NCI-H1436 treated with DMSO at 0.1 percent for 48 hours (cell line): ENCODE measurements around the gene ZNF804B.
"Not testable (repeated sequence)": the region's sequence is repeated elsewhere in the genome, so short reads cannot be mapped to it uniquely, and the experiment has no call there.

Experiments
- DNase-seq: peaks from one replicate; lab custom pipeline; 2025; lab: John Stamatoyannopoulos, UW

The ZNF804B gene

DNA sequence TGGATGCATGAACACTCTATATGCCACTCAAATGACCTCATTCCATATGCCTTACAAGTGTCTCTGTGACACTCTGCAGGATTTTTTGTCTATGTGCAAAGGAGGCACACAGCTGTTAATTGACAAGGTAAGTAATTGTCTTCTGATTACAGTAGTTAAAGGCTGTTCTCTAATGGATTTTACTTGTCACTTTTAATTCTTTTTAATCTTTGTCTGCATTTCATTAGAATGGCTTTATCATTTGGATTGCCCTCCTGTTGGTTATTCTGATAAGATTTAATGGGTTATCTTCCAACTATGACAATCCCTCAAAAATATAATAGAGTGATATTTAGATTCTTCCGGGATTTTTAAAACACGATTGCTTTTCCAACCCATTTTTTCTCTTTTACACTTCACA, 326.1 kb downstream of the ZNF804B start:
- no peak for DNase-seq

DNA sequence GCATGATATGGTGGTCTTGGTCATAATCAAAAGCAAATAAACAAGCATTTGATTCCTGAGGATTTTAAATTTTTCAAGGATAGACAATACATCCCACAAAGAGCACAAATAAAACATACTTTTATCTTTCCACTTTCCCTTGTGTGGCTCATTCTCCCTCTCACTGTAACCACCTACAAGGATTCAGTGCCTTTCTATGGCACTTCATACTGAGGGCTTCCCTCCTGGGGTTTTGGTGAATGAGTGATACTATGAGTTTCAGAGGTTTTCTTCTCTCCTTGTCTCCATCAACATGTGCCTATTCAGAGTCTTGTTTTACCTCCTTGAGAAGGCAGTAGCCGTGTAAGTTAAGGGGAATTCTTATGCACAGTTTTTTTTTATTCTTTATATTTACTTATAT, 332.1 kb downstream of the ZNF804B start:
- DNase-seq, result no peak

DNA sequence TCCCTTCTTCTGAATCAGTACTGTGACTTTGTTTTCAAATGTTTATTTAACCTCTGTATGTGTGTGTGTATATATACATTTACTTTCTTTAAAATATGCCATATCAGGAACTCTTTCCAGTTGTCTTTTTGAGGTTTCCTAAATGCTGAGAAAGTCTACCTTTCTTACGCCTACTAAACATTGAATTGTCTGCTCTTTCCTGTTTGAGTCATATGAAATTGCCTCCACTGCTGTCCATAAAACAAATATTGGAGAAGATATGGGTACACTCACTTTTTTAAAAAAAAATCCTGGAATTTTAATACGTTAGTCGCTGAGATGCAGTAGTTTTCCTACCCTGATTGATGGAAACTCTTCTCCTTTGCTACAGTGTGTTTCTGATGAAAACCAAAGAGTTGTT, 334.8 kb downstream of the ZNF804B start:
- no peak for DNase-seq

DNA sequence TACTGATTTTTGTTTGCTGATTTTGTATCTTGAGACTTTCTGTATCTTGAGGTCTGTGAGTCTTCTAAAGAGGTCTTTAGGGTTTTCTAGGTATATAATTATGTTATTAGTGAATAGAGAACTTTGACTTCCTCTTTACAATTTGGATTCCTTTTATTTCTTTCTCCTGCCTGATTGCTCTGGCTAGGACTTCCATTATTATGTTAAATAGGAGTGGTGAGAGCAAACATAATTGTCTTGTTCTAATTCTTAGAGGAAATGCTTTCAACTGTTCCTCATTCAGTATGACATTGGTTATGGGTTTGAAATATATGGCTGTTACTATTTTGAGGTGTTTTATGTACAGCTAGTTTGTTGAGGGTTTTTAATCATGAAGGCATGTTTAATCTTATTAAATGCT, 344.1 kb downstream of the ZNF804B start:
- DNase-seq, result no peak

DNA sequence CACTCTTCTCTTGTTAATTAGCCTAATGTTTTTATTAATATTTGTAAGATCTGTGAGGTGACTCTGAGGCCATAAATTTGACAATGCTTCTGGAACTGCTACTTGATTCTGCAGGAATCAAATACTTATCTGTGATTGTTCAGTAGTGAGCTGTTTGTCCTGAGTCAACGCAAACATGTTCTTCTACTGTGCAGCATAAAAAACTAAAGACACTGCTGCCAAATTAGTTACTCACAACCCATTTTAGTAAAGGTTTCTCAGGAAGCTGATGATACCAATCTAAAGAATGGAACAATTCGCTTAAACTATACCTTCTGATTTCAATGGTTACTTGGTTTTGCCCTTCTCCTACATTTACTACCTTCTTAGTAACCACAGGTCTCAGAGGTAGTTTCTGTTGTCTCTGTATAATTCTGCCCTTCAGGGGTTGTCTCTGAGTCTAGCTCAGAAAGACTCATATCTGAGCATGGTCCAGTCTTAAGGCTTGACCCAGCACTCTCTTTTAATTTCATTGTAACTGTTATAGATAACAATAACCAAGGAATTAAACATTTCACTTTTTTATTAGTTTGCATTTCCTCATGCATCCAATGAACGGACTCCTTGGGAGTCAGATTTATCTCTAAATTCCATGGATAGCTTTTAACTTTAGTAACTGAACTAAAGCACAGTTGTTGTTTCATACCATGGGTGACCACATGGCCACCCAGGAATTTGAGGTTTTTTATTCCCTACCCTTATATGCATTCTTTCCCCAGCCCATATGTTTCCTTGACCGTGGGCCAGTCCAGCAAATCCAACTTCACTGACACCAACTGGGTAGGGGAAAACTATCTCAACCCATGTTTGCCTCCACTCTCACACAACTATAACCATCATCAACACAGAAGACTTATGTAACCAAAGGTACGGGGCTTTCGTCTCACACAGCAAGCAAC, 345.5 kb downstream of the ZNF804B start:
- no peak for DNase-seq

DNA sequence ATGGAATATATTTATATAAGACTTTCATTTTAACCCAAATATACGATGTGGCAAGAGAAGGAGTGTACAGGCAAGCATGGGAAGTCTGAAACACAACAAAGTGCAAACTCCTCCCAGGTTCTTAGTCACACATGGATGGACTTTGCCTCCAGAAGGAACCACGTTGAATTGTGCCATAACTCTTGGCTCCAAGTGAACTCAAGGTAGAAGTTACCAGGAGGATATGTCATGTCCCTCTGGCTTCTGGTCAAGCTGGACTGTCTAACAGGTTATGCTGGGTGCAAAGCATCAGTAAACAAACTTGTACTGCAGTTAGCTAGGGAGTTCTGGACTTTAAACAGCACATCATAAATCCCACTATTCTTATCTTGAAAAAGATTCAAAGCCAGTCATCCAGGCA, 364.4 kb downstream of the ZNF804B start:
- DNase-seq, result no peak

DNA sequence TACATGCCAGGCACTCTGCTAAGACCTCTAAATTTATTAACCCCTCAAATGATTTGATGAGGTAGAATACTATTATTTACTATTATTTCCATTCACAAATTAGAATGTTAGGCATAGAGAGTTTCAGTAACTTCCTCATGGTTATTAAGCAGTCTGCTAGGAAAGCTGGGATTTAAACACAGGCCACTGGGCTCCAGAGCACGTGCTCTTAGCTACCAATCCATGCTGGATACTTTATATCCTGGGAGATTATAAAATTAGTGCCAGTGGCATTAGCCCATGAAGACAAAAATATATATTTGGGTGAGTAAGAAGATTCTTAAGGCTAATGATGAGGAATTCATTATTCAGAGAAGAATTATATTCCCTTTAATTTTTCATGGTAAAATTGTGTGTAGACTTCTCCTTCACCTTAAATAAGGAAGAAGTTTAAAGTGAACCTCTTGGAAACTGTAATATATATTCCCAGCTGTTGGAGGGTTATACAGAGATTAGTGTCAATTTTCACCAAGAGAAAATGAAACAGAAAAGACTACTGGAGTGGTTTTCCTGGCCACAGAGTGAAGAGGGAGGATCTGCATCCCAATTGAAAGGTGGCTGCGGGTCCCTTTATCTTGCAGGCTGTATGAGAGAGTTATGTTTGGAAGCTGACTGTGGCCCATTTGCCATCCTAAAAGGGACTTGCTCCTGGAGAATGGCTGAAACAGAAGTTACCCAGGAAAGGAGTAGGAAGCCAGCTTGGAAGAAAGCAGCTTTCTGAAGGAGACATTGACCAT, 370.3 kb downstream of the ZNF804B start:
- DNase-seq, result no peak

DNA sequence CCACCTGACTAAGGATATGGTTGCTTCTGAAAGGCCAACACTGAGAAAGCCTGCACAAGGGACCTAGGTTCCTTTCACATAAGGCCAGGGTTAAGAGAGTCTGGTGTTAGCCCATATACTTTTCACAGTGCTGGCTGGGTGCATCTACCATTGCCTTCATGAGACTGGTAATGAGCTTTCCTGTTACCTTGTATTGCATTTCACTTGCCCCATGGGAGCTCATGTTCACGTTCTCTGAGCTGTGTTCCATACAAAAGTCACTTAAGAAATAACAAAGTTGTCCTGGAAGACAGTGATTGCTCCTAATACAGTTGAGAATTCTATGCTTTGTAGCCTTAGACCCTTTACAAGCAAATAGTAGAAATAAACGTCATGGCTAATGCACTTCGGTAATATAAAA, 373.9 kb downstream of the ZNF804B start:
- no peak for DNase-seq

DNA sequence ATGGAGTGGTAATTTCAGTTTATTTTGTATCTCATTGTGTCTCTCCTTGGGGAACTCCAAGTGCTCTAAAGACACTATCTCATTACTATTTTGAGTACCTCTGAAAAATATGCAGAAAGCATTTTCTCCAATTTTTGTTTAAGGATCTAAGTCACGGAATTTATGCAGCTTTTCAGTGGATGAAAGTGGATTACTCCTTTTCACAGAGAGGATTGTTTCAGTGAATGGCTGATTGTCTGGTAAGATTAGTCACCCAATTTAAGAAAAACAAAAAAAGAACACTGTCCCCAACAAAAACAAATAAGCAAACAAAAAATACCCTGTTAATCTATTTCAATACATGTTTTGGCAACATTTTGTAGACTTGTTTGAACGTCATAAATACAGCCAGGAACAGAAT, 374.3 kb downstream of the ZNF804B start:
- no peak for DNase-seq

DNA sequence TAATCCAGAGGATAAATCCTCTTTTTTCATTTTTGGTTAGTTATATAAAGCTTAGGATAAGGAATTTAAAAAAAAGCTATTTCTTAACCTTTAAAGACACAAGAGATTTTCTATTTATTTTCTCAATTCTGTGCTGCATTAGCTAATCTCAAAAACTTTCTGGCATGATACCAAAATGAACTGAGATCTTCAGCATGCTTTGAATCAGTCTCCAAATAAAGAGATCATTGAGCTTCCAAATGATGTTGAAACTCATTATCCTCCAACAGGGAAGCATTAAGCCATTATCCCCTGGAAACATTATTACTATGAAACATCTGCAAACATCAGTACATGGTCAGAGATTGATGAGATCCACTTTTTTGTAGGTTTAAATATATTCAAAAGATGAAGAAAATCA, 386.3 kb downstream of the ZNF804B start:
- no peak for DNase-seq

DNA sequence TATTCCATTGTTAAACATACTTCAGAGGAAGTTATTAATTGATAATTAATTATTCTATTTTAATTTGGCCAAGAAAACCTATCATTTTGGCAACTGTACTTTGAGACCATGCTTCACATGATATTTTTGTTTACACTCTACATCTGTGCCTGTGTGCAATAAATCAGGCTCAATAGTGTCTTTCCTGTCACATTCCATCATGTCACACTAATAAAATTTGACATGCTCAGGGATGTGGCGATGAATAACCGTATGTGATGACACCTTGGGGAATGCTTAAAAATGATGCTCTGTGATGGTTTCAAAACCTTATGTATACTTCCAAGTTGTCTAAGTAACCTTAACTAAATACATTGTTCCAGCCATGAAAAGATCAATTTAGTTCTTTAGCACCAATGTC, 400.6 kb downstream of the ZNF804B start:
- no peak for DNase-seq

DNA sequence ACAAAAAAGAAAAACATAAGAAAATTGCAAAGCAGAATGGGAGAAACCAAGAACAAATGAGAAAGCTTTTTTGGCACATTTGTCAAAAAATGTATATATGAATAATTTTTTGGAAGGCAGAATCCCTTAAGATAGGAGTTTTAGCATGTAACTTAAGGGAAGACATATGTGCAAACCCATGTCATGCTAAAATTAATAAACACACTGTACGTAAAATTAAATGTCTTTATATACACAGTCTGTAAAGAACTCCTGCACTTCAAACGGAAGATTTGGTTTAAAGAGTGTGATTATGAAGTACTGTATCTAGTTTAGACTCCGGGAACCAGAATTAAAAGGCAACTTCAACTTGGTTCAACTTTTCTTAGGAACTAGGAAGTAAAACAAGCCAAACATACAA, 405.9 kb downstream of the ZNF804B start:
- no peak for DNase-seq

DNA sequence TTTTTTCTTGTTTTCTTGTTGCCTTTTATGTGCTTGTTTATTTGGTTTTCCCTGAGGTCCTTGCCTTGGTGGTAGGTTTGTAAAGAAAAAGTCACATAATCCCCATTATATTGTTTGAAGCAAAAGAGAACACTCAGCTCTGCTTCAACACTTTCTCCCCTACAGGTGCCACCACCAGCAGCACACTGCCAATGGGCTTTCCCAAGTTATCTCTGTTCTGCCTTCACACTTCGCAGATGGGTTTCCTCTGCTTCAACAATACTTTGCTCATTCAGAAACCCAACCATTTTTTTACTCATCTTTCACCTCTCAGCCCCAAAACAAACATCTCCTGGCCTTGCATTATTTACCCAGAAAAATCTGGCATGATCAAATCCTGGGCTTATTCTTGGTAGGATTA, 411.1 kb downstream of the ZNF804B start:
- DNase-seq, result no peak

DNA sequence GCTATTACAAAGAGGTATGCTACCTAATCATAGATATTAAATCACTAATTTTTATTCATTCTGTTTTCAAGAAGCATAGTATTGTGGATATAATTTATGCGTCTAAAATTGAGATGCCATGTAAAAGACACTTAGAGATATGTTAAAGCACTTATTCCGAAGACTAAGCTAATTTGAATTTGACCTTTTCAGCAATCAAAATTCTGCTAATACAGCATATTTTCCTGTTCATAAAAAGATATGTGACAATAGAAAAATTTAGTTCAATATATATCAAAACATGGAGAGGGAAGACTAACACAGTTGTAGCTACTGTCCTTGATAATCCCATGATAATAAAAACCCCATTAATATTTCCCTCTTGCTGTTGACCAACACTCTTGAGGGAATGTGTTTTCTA, 422.6 kb downstream of the ZNF804B start:
- DNase-seq, result no peak

DNA sequence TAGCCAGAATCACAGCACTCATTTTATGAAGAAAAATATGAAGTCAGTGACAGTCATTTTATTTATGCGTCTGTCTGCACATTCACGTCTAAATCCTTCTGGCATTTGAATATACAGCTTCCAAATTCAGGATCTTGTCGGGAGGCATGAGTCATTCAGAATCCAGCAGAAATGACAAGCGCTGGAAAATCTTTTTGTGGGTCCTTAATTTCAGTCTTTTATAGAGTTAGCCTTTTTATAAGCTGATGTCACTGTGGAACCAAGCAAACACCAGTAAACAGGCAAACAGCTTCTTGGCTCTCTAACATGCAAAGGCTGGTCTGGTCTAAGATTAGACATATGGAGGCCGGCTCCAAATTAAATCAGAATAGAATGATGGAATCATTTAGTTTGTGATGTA, 424.2 kb downstream of the ZNF804B start:
- DNase-seq, result no peak

DNA sequence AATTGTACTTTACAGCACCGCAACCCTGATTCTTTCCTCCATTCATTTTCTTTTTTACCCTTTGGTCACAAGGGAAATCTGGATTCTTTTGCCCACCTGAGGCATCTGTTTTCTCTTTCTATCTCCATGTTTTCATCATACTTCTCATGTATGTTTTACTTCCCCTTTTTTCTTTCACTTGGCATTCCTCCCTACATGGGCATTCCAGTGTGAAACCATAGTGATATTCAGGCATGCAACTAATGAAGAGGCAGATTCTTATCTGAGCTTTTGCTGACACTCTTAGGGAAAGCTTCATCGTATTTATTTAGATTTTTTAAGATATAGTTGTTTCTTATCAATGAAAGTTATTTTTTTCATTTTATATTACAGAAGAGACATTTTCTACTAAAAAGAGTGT, 441.3 kb downstream of the ZNF804B start:
- no peak for DNase-seq

DNA sequence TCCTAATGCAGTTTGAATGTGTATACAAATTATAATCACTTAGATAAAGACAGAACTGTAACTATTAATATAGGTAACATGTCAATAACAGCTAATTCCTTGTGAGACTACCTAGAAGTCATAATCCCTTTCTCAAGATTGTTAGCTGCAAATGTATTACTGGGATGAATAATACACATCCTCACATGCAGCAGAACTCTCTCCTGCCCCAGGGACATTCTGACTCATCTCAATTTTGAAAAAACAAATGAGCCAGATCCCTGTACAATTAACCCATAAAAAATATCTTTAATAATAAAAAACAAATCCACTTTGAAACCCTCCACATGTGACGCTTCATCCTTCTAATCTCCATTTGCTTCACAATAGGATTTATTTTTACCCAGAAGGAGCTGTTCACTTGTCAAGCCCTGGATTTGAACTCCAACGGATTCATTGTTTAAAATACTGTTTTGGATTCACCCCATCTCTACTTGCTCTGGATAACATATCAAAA, 464.4 kb downstream of the ZNF804B start:
- no peak for DNase-seq

DNA sequence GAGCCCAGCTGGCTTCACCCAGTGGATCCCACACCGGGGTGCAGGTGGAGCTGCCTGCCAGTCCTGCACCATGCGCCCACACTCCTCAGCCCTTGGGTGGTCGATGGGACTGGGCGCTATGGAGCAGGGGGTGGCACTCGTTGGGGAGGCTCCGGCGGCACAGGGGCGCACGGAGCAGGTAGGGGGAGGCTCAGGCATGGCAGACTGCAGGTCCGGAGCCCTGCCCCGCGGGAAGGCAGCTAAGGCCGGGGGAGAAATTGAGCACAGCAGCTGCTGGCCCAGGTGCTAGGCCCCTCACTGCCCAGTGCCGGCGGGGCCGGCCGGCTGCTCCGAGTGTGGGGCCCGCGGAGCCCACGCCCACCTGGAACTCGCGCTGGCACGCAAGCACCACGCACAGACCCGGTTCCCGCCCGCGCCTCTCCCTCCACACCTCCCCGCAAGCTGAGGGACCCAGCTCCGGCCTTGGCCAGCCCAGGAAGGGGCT, 469.2 kb downstream of the ZNF804B start:
- DNase-seq, result not testable (repeated sequence)

DNA sequence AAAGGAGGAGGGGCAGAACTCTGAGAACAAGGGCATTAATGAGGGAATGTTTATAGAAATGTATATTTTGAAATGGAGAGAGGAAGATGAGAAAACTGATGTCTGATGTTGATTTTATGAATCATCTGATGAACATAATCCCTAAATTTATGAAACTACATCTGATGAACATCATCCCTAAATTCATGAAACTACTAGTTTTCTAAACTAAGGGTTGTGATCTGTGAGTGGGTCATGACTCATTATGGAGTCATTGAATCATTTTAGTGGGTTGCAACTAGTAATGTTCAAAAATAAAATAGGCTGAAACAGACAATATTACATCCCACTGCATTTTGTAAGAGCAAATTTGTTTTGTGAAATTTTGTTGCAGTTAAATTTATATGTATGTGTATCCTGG, 478.7 kb downstream of the ZNF804B start:
- no peak for DNase-seq

DNA sequence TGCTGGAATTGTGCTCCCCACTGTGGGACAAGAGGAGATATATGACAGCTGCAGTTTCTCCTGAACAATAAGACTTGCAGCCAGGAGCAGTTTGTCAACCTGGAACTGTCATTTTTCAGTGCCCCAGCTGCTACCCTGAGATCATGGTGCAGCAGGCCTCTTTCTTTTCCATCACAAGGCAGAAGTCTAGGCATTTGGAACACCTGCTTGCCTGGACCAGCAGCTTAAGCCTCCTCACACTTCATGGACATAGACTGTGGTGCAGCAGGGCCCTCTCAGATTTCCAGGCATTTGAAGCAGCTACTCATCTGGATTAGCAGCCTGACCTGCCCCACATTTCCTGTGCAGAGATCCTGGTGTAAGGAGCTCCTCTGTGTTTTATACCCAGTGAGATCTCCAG, 486.7 kb downstream of the ZNF804B start:
- no peak for DNase-seq

DNA sequence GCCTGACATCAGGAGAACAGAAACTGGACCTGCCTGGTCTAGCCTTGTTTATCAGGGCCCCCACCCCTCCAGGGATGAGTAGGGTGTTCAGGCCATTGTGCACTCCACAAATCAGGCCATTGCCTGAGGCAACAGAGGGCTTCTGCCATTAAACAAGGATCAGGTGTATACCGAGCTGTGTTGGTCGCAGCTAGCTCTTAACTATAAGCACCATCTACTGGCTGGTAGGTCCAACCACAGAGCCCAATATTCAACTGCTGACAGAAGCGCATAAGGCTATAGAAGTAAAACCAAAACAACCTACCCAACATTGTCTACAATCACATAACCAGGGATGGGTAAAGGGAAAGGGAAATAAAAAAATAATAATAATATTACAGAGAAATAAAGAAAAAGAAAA, 487.7 kb downstream of the ZNF804B start:
- no peak for DNase-seq

DNA sequence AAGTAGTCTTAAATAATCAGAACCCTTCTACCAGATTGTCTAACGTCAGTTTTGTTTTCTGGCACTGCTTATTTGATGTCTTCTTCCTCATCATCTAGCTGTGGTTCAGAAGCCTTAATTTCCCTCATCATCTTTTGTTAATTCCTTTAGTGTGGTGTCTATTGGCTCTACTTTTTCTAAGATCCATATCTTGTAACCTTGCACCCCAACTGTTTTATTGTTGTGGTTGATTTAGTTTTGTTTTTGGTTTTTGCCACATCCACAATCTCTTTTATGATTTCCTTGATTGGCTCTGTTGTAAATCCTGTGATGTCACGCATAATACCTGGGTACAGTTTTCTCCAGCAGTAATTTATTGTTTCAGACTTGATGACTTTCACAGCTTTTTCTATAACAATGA, 499.6 kb downstream of the ZNF804B start:
- no peak for DNase-seq

DNA sequence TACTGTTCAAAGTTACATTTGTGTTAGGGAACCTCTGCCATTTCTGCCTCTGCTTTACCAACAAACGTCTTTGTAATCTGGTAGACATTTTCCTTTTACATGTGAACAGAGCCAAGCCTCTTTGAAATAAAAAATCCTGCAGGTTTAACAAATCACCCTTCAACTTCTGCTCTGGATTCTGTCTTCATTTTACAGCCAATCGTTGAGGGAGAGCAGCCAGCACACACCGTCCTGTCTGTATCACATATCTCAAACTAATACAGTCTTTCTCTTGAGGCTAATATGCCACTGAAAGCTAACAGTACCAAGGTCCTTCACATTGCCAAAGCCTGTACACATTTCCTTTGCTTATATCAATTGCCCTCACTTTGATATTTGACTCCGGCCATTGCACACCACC, 504.6 kb downstream of the ZNF804B start:
- DNase-seq, result no peak
